GM12878 (cell line): ENCODE measurements around the gene UMAD1. TPM values are rescaled to one million over a fixed set of nuclear protein-coding genes. Genes with fewer than 3 reads are reported as not detected.
A peak's percentile ranks its signal among the peaks of the same experiment; 100 is the strongest.

Experiments
- ATAC-seq: fragments of 200-7000 bp; cut with Tn5 transposase; 3 replicates; pipeline ENCODE4 v1.9.1; 2020; ENCODE audit warnings: mild to moderate bottlenecking, moderate library complexity
- BruUV-seq: library from RNA; stranded (reverse); fragments of 400-500 nt; replicated peaks from 2 replicates; lab custom pipeline; 2021; lab: Mats Ljungman, UMichigan
- CTCF ChIA-PET: fragments of 300-600 bp; sonication (Branson Sonifier 250); formaldehyde crosslinking; extraction: SDS; loops from one replicate; lab custom pipeline; 2021; ENCODE audit warnings: inconsistent platforms; lab: Yijun Ruan, JAX
- POLR2A ChIA-PET: fragments of 350-600 bp; formaldehyde crosslinking; extraction: SDS; loops from one replicate; lab custom pipeline; 2021; ENCODE audit warnings: inconsistent platforms; lab: Charles Lee
- RAD21 ChIA-PET: fragments of 300-600 bp; sonication (Branson Sonifier 250); formaldehyde crosslinking; loops from one replicate; lab custom pipeline; 2023; ENCODE audit warnings: antibody characterized with exemption; ENCODE audit not compliant: unreplicated experiment; lab: Charles Lee
- SMC1A ChIA-PET: fragments of 300-600 bp; sonication (Branson Sonifier 250); formaldehyde crosslinking; loops from one replicate; lab custom pipeline; 2023; ENCODE audit not compliant: unreplicated experiment, uncharacterized antibody; lab: Charles Lee
- DNase-seq: peaks from one replicate; pipeline ENCODE4 v3.0.0-alpha.2; 2011; ENCODE audit warnings: low read depth, low spot score
- FAIRE-seq: peaks from 3 replicates; lab custom pipeline; 2011; peaks lifted over from hg19 to GRCh38; lab: Jason Lieb, UNC
- H2AFZ ChIP-seq: 2 replicates; pipeline ENCODE4 v1.6.0; 2011; ENCODE audit warnings: low read depth, low read length, control low read depth; ENCODE audit not compliant: control insufficient read depth
- H3K27ac ChIP-seq: 2 replicates; pipeline ENCODE4 v1.5.1; 2011; ENCODE audit warnings: control low read depth; ENCODE audit not compliant: control insufficient read depth, insufficient read depth
- H3K27me3 ChIP-seq, 2 experiments: replicated peaks in 1 of 2; 2 replicates each; pipeline versions ENCODE4 v1.6.0 to v1.6.1; 2011; ENCODE audit warnings: low read length in 1 of 2; ENCODE audit not compliant: control insufficient read depth in 2 of 2, insufficient read depth in 2 of 2
- H3K36me3 ChIP-seq, 2 experiments: 2 replicates each; pipeline ENCODE4 v1.5.1; 2011; ENCODE audit warnings: low read length in 1 of 2; ENCODE audit not compliant: control insufficient read depth in 2 of 2, insufficient read depth in 2 of 2
- H3K4me1 ChIP-seq: 2 replicates; pipeline ENCODE4 v1.6.1; 2011; ENCODE audit warnings: mild to moderate bottlenecking, low read length, moderate library complexity, mixed read lengths; ENCODE audit not compliant: control insufficient read depth, insufficient read depth
- H3K4me2 ChIP-seq: 2 replicates; pipeline ENCODE4 v1.6.0; 2011; ENCODE audit warnings: control low read depth; ENCODE audit not compliant: control insufficient read depth, insufficient read depth
- H3K4me3 ChIP-seq: fragments of 200-600 bp; sonication (generic); 2 replicates; pipeline ENCODE4 v1.5.1; 2016
- H3K79me2 ChIP-seq: 2 replicates; pipeline ENCODE4 v1.6.0; 2011; ENCODE audit warnings: low read length; ENCODE audit not compliant: control insufficient read depth, insufficient read depth
- H3K9ac ChIP-seq: 2 replicates; pipeline ENCODE4 v1.8.0; 2011; ENCODE audit warnings: low read length, control low read depth, mixed read lengths; ENCODE audit not compliant: control insufficient read depth, insufficient read depth
- H3K9me3 ChIP-seq: replicated peaks from 3 replicates; pipeline ENCODE4 v1.5.1; 2011; ENCODE audit warnings: mild to moderate bottlenecking, low read length; ENCODE audit not compliant: control insufficient read depth, insufficient read depth
- H4K20me1 ChIP-seq: 2 replicates; pipeline ENCODE4 v1.6.0; 2011; ENCODE audit not compliant: control insufficient read depth, insufficient read depth
- ATF3 ChIP-seq: IDR thresholded peaks from 2 replicates; pipeline ENCODE4 v1.6.1; 2011; ENCODE audit warnings: low read depth, mild to moderate bottlenecking, low read length, moderate library complexity, borderline replicate concordance; ENCODE audit errors: extremely low read depth
- BHLHE40 ChIP-seq, 2 experiments: fragments of 450-650 bp in 1 of 2; IDR thresholded peaks; 2 replicates each; pipeline ENCODE4 v1.6.1; 2011 to 2017; ENCODE audit warnings: low read depth in 2 of 2, borderline replicate concordance in 1 of 2, improper control_type of control experiment in 1 of 2, low read length in 1 of 2, mild to moderate bottlenecking in 1 of 2
- CEBPB ChIP-seq, 2 experiments: fragments of 150-350 bp in 1 of 2; IDR thresholded peaks; 2 replicates each; pipeline ENCODE4 v1.6.1; 2012 to 2014; ENCODE audit warnings: low read depth in 2 of 2, low read length in 2 of 2, borderline replicate concordance in 1 of 2, inconsistent platforms in 1 of 2
- CREM ChIP-seq: IDR thresholded peaks from 2 replicates; pipeline ENCODE4 v1.6.1; 2014; ENCODE audit warnings: antibody characterized with exemption, low read depth
- ETV6 ChIP-seq, 2 experiments: fragments of 450-650 bp in 1 of 2; IDR thresholded peaks in 1 of 2; conservative IDR thresholded peaks in 1 of 2; 2 replicates each; pipeline ENCODE4 v1.6.1; 2014; ENCODE audit warnings: antibody characterized with exemption in 1 of 2, borderline replicate concordance in 1 of 2, low read depth in 1 of 2, mild to moderate bottlenecking in 1 of 2, moderate library complexity in 1 of 2
- EZH2 ChIP-seq: IDR thresholded peaks from 2 replicates; pipeline ENCODE4 v1.6.1; 2012; ENCODE audit warnings: low read depth, mild to moderate bottlenecking, control low read depth, inconsistent platforms, low read length, borderline replicate concordance; ENCODE audit not compliant: control insufficient read depth
- IRF4 ChIP-seq: IDR thresholded peaks from 2 replicates; pipeline ENCODE4 v1.6.1; 2011; ENCODE audit warnings: low read depth, low read length
- MEF2A ChIP-seq: IDR thresholded peaks from 2 replicates; pipeline ENCODE4 v1.6.1; 2011; ENCODE audit warnings: low read depth, mild to moderate bottlenecking, low read length, moderate library complexity; ENCODE audit not compliant: insufficient read depth
- MLLT1 ChIP-seq: fragments of 450-650 bp; IDR thresholded peaks from 2 replicates; pipeline ENCODE4 v1.6.1; 2016; ENCODE audit warnings: mild to moderate bottlenecking
- NR2C2 ChIP-seq: IDR thresholded peaks from 2 replicates; pipeline ENCODE4 v1.6.1; 2011; ENCODE audit warnings: borderline replicate concordance, low read depth; ENCODE audit not compliant: control insufficient read depth, insufficient read length
- PML ChIP-seq: IDR thresholded peaks from 2 replicates; pipeline ENCODE4 v1.6.1; 2012; ENCODE audit warnings: low read length, inconsistent platforms
- RUNX3 ChIP-seq: IDR thresholded peaks from 2 replicates; pipeline ENCODE4 v1.6.1; 2012; ENCODE audit warnings: low read length, inconsistent platforms
- SMARCA5 ChIP-seq: fragments of 450-650 bp; IDR thresholded peaks from 2 replicates; pipeline ENCODE4 v1.6.1; 2017; ENCODE audit warnings: mild to moderate bottlenecking
- ZNF24 ChIP-seq: fragments of 450-650 bp; IDR thresholded peaks from 2 replicates; pipeline ENCODE4 v1.6.1; 2017; ENCODE audit warnings: antibody characterized with exemption, mild to moderate bottlenecking
- ZNF592 ChIP-seq: fragments of 450-650 bp; IDR thresholded peaks from 2 replicates; pipeline ENCODE4 v1.6.1; 2017; ENCODE audit warnings: mild to moderate bottlenecking, moderate library complexity
- WGBS: methylation state at CpG from one replicate; pipeline ENCODE4 v1.1.6; 2016; ENCODE audit warnings: low lambda C conversion rate; ENCODE audit not compliant: insufficient replicate concordance, insufficient coverage; ENCODE audit errors: missing lambda C conversion rate; 5-methylcytosine and 5-hydroxymethylcytosine counted together
- in situ Hi-C: fragments of 300-500 bp; cut with MboI; formaldehyde crosslinking; loops from 9 replicates; pipeline ENCODE4 v1.14.3; 2018; ENCODE audit warnings: mixed read lengths
- intact Hi-C: fragments of 100-400 bp; cut with micrococcal nuclease; formaldehyde crosslinking; loops from one replicate; pipeline ENCODE4 v1.14.2; 2022; ENCODE audit not compliant: unreplicated experiment
- polyA plus RNA-seq, 11 experiments: library from polyadenylated mRNA; depleted of rRNA in 4 of 11; unstranded in 6 of 11; stranded (reverse) in 5 of 11; fragments of >200 nt; fragmentation: Nextera tagmentation in 4 of 11; fragmentation: Illumina TruSeq in 1 of 11; extraction: Ambion mirVana in 4 of 11; extraction: Trizol in 1 of 11; gene quantifications; 1 replicate in 1 of 11; 2 replicates in 10 of 11; pipeline versions ENCODE4 v1.2.1 to v1.2.3, GENCODE V29; 2011 to 2016; ENCODE audit warnings: inconsistent platforms in 2 of 11, missing spikeins in 2 of 11, low read depth in 1 of 11
- total RNA-seq, 4 experiments: library from RNA; depleted of rRNA in 3 of 4; stranded (reverse); fragments of >200 nt in 3 of 4; fragmentation: Illumina TruSeq in 1 of 4; extraction: Trizol in 1 of 4; gene quantifications; 2 replicates each; pipeline versions ENCODE4 v1.2.1 to v1.2.3, GENCODE V29; 2013 to 2021

UMAD1 gene
- total and polyA plus RNA-seq, 10 of the 15 experiments (the other 5 are each of a cell fraction or from before 2014, with no cell fraction given), result 6.0 to 28.6 (median 9.3) TPM

GRCh38 chr7:7719236-7719635 lies 78.7 kb downstream of the UMAD1 start:
- ChIA-PET SMC1A (interaction anchor here (1.0 to 4.5 kb wide), 27 partner anchors 10 to 471 kb away, joined by 3 to 87 read pairs (median 6); partner anchors contain the start of gene UMAD1), CTCF (interaction anchor here (0.8 to 3.5 kb wide), 15 partner anchors 8 to 412 kb away, joined by 3 to 27 read pairs (median 4); no protein-coding TSS in a partner anchor), RAD21 (interaction anchor here (1.0 to 4.9 kb wide), 23 partner anchors 10 to 459 kb away, joined by 3 to 49 read pairs (median 5); partner anchors contain the start of gene UMAD1), POLR2A (interaction anchor here (0.7 to 2.2 kb wide), 10 partner anchors 8 to 225 kb away, joined by 3 to 8 read pairs (median 4); no protein-coding TSS in a partner anchor)
- Histone ChIP-seq H3K4me1 (peaks cover 20% of the 10 kb centered on the region; the same call in 1 of the 2 replicates), H3K36me3 (no peaks in the 10 kb centered on the region), H4K20me1 (no peaks in the 10 kb centered on the region), H3K9me3 (peaks cover 2% of the 10 kb centered on the region; the same call in 1 of the 3 replicates), H3K4me3 (no peak overlapping the region), H2AFZ (no peak overlapping the region), H3K79me2 (no peaks in the 10 kb centered on the region), H3K9ac (no peak overlapping the region), H3K27me3 (no peaks in the 10 kb centered on the region), H3K27ac (peak overlapping the region; percentile 29; the same call in 1 of the 2 replicates), H3K4me2 (peak overlapping the region; percentile 5; the same call in 1 of the 2 replicates)
- BruUV-seq, result no TSS peak
- peak; percentile 96 for ATAC-seq
- WGBS, result 0% methylated on average over 2 of the region's 2 CpGs
- peak; percentile 81 for FAIRE-seq
- peak; percentile 77 for DNase-seq
- intact Hi-C loops, result no loop called here
- in situ Hi-C loops, result no loop called here
- TF ChIP-seq MLLT1 (0 out of 2 replicates have a peak, but pooled peaks have one; percentile 21), PML (peak; percentile 48; the same call in 1 of the 2 replicates), ATF3 (peak; percentile 41; the same call in 1 of the 2 replicates), ETV6 (conservative IDR thresholded peaks at IDR 0.05 in 1 of 2, IDR thresholded peaks at IDR 0.05 in 1 of 2; ENCODE audit: borderline replicate concordance in 1 of 2, low read depth in 1 of 2) (no peak), CREM (peak; percentile 78), ZNF592 (0 out of 2 replicates have a peak, but pooled peaks have one; percentile 11), MEF2A (no peak), BHLHE40 (IDR thresholded peaks at IDR 0.05; ENCODE audit: borderline replicate concordance in 1 of 2, low read depth in 2 of 2, low read length in 1 of 2) (peak; percentile 85 to 87), EZH2 (no peak), RUNX3 (peak; percentile 95), IRF4 (0 out of 2 replicates have a peak, but pooled peaks have one; percentile 43), SMARCA5 (0 out of 2 replicates have a peak, but pooled peaks have one; percentile 32), NR2C2 (no peak), ZNF24 (peak; percentile 47; the same call in 1 of the 2 replicates), CEBPB (IDR thresholded peaks at IDR 0.05; ENCODE audit: borderline replicate concordance in 1 of 2, low read depth in 2 of 2, low read length in 2 of 2) (peak; percentile 86 to 92)
